ENCODE data around the gene PPP2R2D. TPM values are rescaled to one million over a fixed set of nuclear protein-coding genes. Genes with fewer than 3 reads are reported as not detected.

The PPP2R2D gene
- total RNA-seq, 1 donor, result 23.9 TPM

DNA sequence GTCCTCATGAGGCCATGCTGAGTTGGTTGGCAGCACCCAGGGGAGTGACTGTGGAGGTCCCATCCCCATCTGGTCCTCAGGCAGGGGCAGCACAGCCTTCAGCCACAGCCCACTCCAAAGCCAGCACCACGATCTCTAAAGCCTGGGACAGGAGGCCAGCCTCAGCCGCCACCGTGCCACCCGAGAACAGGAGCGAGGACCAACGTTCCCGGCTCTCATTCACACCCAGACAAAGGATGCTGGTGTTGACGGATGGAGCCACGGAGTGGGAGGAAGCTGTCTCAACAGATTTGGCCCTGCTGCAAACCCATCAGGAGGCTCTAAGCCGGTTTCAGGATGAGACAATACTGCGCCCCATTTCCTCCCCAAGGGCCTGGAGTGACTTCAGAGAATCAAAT lies 42.7 kb upstream of the PPP2R2D start:
- Histone ChIP-seq H3K27ac (ENCODE audit: low read depth, low read length) (no peak overlapping the region), H3K4me1 (ENCODE audit: insufficient read depth, low read length) (no peaks in the 10 kb centered on the region), H4K20me1 (ENCODE audit: insufficient read depth, low read length) (no peaks in the 10 kb centered on the region), H2AFZ (ENCODE audit: low read length) (no peak overlapping the region), H3K9me3 (ENCODE audit: low read depth, low read length) (no peaks in the 10 kb centered on the region), H3K27me3 (ENCODE audit: insufficient read depth, low read length) (no peaks in the 10 kb centered on the region), H3K79me2 (ENCODE audit: insufficient read depth, low read length) (no peaks in the 10 kb centered on the region), H3K4me2 (ENCODE audit: insufficient read depth, low read length) (no peak overlapping the region), H3K4me3 (ENCODE audit: insufficient read depth, low read length) (no peak overlapping the region), H3K36me3 (ENCODE audit: insufficient read depth, low read length) (no peaks in the 10 kb centered on the region)
- TF ChIP-seq, protein P1, sequence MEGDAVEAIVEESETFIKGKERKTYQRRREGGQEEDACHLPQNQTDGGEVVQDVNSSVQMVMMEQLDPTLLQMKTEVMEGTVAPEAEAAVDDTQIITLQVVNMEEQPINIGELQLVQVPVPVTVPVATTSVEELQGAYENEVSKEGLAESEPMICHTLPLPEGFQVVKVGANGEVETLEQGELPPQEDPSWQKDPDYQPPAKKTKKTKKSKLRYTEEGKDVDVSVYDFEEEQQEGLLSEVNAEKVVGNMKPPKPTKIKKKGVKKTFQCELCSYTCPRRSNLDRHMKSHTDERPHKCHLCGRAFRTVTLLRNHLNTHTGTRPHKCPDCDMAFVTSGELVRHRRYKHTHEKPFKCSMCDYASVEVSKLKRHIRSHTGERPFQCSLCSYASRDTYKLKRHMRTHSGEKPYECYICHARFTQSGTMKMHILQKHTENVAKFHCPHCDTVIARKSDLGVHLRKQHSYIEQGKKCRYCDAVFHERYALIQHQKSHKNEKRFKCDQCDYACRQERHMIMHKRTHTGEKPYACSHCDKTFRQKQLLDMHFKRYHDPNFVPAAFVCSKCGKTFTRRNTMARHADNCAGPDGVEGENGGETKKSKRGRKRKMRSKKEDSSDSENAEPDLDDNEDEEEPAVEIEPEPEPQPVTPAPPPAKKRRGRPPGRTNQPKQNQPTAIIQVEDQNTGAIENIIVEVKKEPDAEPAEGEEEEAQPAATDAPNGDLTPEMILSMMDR (IDR thresholded peaks at IDR 0.05; ENCODE audit: extremely low read depth, low read depth, low read length), result no peak
- DNase-seq (ENCODE audit: insufficient read length, low spot score, missing footprints), result no peak

DNA sequence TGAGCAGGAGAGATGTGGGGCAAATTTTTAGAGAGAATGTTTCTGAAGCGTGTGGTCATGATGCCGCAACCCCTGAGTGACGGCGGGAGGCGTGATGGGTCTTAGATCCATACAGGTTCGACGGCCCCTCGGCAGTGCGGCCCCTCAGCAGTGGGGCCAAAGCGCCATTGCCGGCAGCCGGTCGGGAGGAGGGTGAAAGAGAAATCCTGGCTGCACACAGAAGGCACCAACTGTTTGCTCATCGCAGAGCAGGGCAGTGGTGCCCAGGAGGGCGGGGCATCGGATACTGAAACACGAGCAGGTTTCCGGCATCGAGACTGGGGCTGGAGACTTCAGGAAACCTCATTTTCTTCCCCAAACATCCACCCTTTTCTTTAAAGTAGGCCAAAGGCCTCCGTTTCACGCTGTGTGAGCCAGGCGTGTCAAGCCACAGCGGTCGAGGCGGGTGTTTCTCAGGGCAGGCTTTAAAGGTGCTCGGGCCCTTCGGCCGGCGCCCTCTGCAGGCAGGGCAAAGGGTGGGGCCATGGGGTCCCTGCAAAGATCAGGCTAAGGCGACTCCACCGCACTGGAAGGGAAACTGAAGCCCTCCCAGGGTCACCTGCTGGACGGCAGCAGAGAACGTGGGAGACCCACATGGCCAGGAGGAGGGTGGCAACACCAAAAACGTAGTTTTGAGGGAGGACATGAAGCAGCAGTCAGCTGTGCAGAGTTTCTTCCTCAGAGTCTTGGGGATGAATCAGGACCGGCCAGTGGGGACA lies 42.0 kb upstream of the PPP2R2D start:
- Histone ChIP-seq H3K4me2 (ENCODE audit: insufficient read depth, low read length) (no peak overlapping the region), H3K36me3 (ENCODE audit: insufficient read depth, low read length) (no peaks in the 10 kb centered on the region), H3K4me1 (ENCODE audit: insufficient read depth, low read length) (no peaks in the 10 kb centered on the region), H2AFZ (ENCODE audit: low read length) (no peak overlapping the region), H3K9me3 (ENCODE audit: low read depth, low read length) (no peaks in the 10 kb centered on the region), H3K79me2 (ENCODE audit: insufficient read depth, low read length) (no peaks in the 10 kb centered on the region), H3K4me3 (ENCODE audit: insufficient read depth, low read length) (no peak overlapping the region), H4K20me1 (ENCODE audit: insufficient read depth, low read length) (no peaks in the 10 kb centered on the region), H3K27ac (ENCODE audit: low read depth, low read length) (no peak overlapping the region), H3K27me3 (ENCODE audit: insufficient read depth, low read length) (no peaks in the 10 kb centered on the region)
- TF ChIP-seq, protein P1 (IDR thresholded peaks at IDR 0.05; ENCODE audit: extremely low read depth, low read depth, low read length), result no peak
- no peak for DNase-seq (ENCODE audit: insufficient read length, low spot score, missing footprints)

DNA sequence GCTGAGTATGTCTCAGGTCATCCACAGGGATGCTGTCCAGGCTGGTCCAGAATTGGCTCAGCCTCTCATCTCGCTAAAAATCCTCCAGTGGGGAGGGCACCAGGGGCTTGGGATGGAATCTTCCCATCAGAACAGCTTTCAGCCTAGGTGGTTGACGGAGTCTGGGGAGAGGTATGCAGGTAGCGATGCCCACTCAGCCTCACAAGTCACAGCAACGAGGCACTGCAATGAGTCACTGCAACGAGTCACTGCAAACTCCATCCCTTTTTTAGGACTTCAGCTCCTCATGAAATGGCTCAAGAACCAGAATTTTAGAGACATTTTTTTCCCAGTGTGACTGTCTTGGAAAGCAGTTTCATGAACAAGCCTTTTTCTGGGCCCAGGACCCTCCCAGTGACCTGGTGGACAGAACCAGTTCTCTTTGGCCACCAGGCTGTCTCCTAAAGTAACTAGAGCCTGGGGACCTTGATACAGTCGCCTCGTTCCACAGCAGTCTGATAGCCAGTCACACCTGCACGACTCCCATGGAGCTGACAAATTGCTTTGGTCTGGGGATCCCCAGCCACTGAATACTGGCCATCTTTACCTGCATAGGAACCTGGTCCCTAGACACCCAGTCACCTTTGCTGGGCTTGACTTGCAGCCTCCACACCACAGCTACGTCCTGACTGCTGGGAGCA lies 41.3 kb upstream of the PPP2R2D start:
- Histone ChIP-seq H2AFZ (ENCODE audit: low read length) (no peak overlapping the region), H3K4me1 (ENCODE audit: insufficient read depth, low read length) (no peaks in the 10 kb centered on the region), H3K4me3 (ENCODE audit: insufficient read depth, low read length) (no peak overlapping the region), H3K36me3 (ENCODE audit: insufficient read depth, low read length) (no peaks in the 10 kb centered on the region), H3K27ac (ENCODE audit: low read depth, low read length) (no peak overlapping the region), H3K27me3 (ENCODE audit: insufficient read depth, low read length) (no peaks in the 10 kb centered on the region), H3K79me2 (ENCODE audit: insufficient read depth, low read length) (no peaks in the 10 kb centered on the region), H4K20me1 (ENCODE audit: insufficient read depth, low read length) (no peaks in the 10 kb centered on the region), H3K4me2 (ENCODE audit: insufficient read depth, low read length) (no peak overlapping the region), H3K9me3 (ENCODE audit: low read depth, low read length) (no peaks in the 10 kb centered on the region)
- no peak for DNase-seq (ENCODE audit: insufficient read length, low spot score, missing footprints)
- TF ChIP-seq, protein P1 (IDR thresholded peaks at IDR 0.05; ENCODE audit: extremely low read depth, low read depth, low read length), result no peak

DNA sequence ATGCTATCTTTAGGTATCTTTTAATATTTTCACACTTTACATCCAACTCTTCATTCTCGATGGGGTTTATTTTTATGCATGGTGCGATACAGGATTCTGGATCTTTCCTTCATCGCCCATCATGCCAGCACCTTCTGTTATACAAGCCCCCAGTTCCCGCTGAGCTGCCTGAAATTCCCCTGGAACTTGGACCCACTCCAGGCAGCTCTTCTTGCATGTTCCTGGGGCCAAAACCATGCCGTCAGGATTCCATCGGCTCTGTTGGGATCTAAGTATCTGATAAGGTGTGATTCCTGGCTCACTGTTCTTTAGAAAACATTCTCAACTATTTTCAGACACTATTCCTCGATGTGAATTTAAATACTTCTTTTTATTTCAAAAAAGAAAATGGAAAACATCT lies 40.5 kb upstream of the PPP2R2D start:
- Histone ChIP-seq H4K20me1 (ENCODE audit: insufficient read depth, low read length) (no peaks in the 10 kb centered on the region), H3K36me3 (ENCODE audit: insufficient read depth, low read length) (no peaks in the 10 kb centered on the region), H3K27me3 (ENCODE audit: insufficient read depth, low read length) (no peaks in the 10 kb centered on the region), H3K27ac (ENCODE audit: low read depth, low read length) (no peak overlapping the region), H3K4me3 (ENCODE audit: insufficient read depth, low read length) (no peak overlapping the region), H3K4me1 (ENCODE audit: insufficient read depth, low read length) (no peaks in the 10 kb centered on the region), H3K4me2 (ENCODE audit: insufficient read depth, low read length) (no peak overlapping the region), H3K9me3 (ENCODE audit: low read depth, low read length) (no peaks in the 10 kb centered on the region), H2AFZ (ENCODE audit: low read length) (no peak overlapping the region), H3K79me2 (ENCODE audit: insufficient read depth, low read length) (no peaks in the 10 kb centered on the region)
- TF ChIP-seq, protein P1 (IDR thresholded peaks at IDR 0.05; ENCODE audit: extremely low read depth, low read depth, low read length), result no peak
- DNase-seq (ENCODE audit: insufficient read length, low spot score, missing footprints), result no peak
